ENCODE data around the gene STXBP2.

The STXBP2 gene

GRCh38 chr19:7614859-7615741 lies 21.8 kb upstream of the STXBP2 start:
- DNase-seq, result no peak

- DNase-seq, result no peak
Observed at GRCh38 chr19:7617172-7617571, 19.7 kb upstream of the STXBP2 start.

- no peak for DNase-seq
Observed at GRCh38 chr19:7617735-7618134, 19.2 kb upstream of the STXBP2 start.

- no peak for DNase-seq
Observed at GRCh38 chr19:7618348-7618747, 18.6 kb upstream of the STXBP2 start.

- peak in 3 of 14 donors; percentile 6 to 32 (median 22) for DNase-seq
Observed at GRCh38 chr19:7618771-7619510, 18.0 kb upstream of the STXBP2 start.

- DNase-seq, result no peak
Observed at GRCh38 chr19:7619671-7620441, 17.1 kb upstream of the STXBP2 start.

- DNase-seq, result no peak
Observed at GRCh38 chr19:7620442-7621412, 16.2 kb upstream of the STXBP2 start.

GRCh38 chr19:7622933-7623685 lies 13.8 kb upstream of the STXBP2 start:
- no peak for DNase-seq

GRCh38 chr19:7623725-7624603 lies 12.9 kb upstream of the STXBP2 start:
- DNase-seq, result no peak

GRCh38 chr19:7624810-7625209 lies 12.1 kb upstream of the STXBP2 start:
- DNase-seq, result no peak

- DNase-seq, result no peak
Observed at GRCh38 chr19:7625763-7626372, 11.0 kb upstream of the STXBP2 start.

- no peak for DNase-seq
Observed at GRCh38 chr19:7627166-7627565, 9.7 kb upstream of the STXBP2 start.

- DNase-seq, result no peak
Observed at GRCh38 chr19:7628589-7629311, 8.2 kb upstream of the STXBP2 start.

GRCh38 chr19:7629347-7630054 lies 7.4 kb upstream of the STXBP2 start, which contains the start of the genes PET100 and XAB2:
Gene PET100 (plus strand): TSS chr19:7629793. CDS start chr19:7629834, 41 bp downstream.
Gene XAB2 (minus strand): TSS chr19:7629545. CDS start chr19:7629527, 18 bp downstream.
- DNase-seq, result peak; percentile 72 to 98 (median 95)

GRCh38 chr19:7631577-7631976 lies 5.3 kb upstream of the STXBP2 start:
- DNase-seq, result no peak

GRCh38 chr19:7632340-7633203 lies 4.3 kb upstream of the STXBP2 start:
- DNase-seq, result no peak

GRCh38 chr19:7633698-7634097 lies 3.2 kb upstream of the STXBP2 start, which contains the start of gene PCP2:
Gene PCP2 (minus strand): TSS chr19:7633719. CDS start chr19:7633457, 262 bp downstream.
- DNase-seq, result no peak
